K562 (cell line): ENCODE results near the gene CACNA1I. TPM values are rescaled to one million over a fixed set of nuclear protein-coding genes. Genes with fewer than 3 reads are reported as not detected.

Source experiments
- ATAC-seq: fragments of 200-7000 bp; cut with Tn5 transposase; 3 replicates; pipeline ENCODE4 v1.9.1; 2020; ENCODE audit warnings: moderate library complexity
- BruUV-seq: library from RNA; stranded (reverse); fragments of 400-500 nt; replicated peaks from 2 replicates; lab custom pipeline; 2021; lab: Mats Ljungman, UMichigan
- CTCF ChIA-PET: fragments of 300-600 bp; formaldehyde crosslinking; extraction: SDS; loops from one replicate; lab custom pipeline; 2021; ENCODE audit warnings: low intra/inter-chr PET ratio; lab: Yijun Ruan, JAX
- POLR2A ChIA-PET: fragments of 300-600, 350-650 bp; sonication (Branson Sonifier 250); formaldehyde crosslinking; extraction: SDS; loops from one replicate; lab custom pipeline; 2021; ENCODE audit warnings: antibody characterized with exemption, inconsistent platforms; lab: Yijun Ruan, JAX
- DNase-seq, 4 experiments: peaks; one replicate each; pipeline versions ENCODE4 v3.0.0 to v3.0.0-alpha.2; 2011 to 2018; ENCODE audit warnings: low spot score in 3 of 4, mixed read lengths in 3 of 4; ENCODE audit errors: extremely low read depth in 1 of 4
- FAIRE-seq: peaks from 2 replicates; lab custom pipeline; 2011; peaks lifted over from hg19 to GRCh38; lab: Jason Lieb, UNC
- H2AFZ ChIP-seq: 2 replicates; pipeline ENCODE4 v1.6.0; 2011; ENCODE audit warnings: low read depth, low read length, control low read depth, inconsistent platforms
- H3K27ac ChIP-seq: fragments of 200-600 bp; 3 replicates; pipeline ENCODE4 v1.8.0; 2011; ENCODE audit warnings: low read depth, mild to moderate bottlenecking, control low read depth, inconsistent platforms, low read length, moderate library complexity, mixed read lengths; ENCODE audit errors: extremely low read depth
- H3K27me3 ChIP-seq, 2 experiments: fragments of 300-600 bp in 1 of 2; 2 replicates in 1 of 2; 3 replicates in 1 of 2; pipeline versions ENCODE4 v1.6.0 to v1.8.0; 2011; ENCODE audit warnings: inconsistent platforms in 2 of 2, low read length in 2 of 2, mild to moderate bottlenecking in 1 of 2, mixed read lengths in 1 of 2, moderate library complexity in 1 of 2; ENCODE audit not compliant: control insufficient read depth in 2 of 2, insufficient read depth in 2 of 2
- H3K36me3 ChIP-seq: fragments of 300-600 bp; 3 replicates; pipeline ENCODE4 v1.8.0; 2011; ENCODE audit warnings: mild to moderate bottlenecking, low read length, inconsistent platforms; ENCODE audit not compliant: control insufficient read depth, insufficient read depth
- H3K4me1 ChIP-seq, 2 experiments: fragments of 200-600 bp in 1 of 2; replicated peaks in 1 of 2; 2 replicates in 1 of 2; 3 replicates in 1 of 2; pipeline versions ENCODE4 v1.5.1 to v1.8.0; 2011; ENCODE audit warnings: inconsistent platforms in 2 of 2, low read length in 2 of 2, mild to moderate bottlenecking in 1 of 2, mixed read lengths in 1 of 2, moderate library complexity in 1 of 2; ENCODE audit not compliant: control insufficient read depth in 2 of 2, insufficient read depth in 2 of 2
- H3K4me2 ChIP-seq: 2 replicates; pipeline ENCODE4 v1.6.1; 2011; ENCODE audit warnings: low read length, control low read depth, inconsistent platforms, mixed read lengths; ENCODE audit not compliant: insufficient read depth
- H3K4me3 ChIP-seq: fragments of 200-600 bp; sonication (generic), shearing (Covaris generic); 2 replicates; pipeline ENCODE4 v1.5.1; 2016; ENCODE audit warnings: control low read depth, inconsistent platforms
- H3K79me2 ChIP-seq: fragments of 200-600 bp; 3 replicates; pipeline ENCODE4 v1.8.0; 2011; ENCODE audit warnings: low read length, inconsistent platforms; ENCODE audit not compliant: control insufficient read depth, insufficient read depth
- H3K9ac ChIP-seq, 2 experiments: 2 replicates each; pipeline versions ENCODE4 v1.6.0 to v1.6.1; 2011; ENCODE audit warnings: low read depth in 2 of 2, low read length in 2 of 2, control low read depth in 1 of 2, inconsistent platforms in 1 of 2, mild to moderate bottlenecking in 1 of 2, mixed read lengths in 1 of 2; ENCODE audit not compliant: insufficient read depth in 1 of 2
- H3K9me1 ChIP-seq: one replicate; pipeline ENCODE4 v1.6.0; 2011; ENCODE audit warnings: inconsistent platforms, mild to moderate bottlenecking, low read length, moderate library complexity; ENCODE audit not compliant: control insufficient read depth, insufficient read depth
- H3K9me3 ChIP-seq: replicated peaks from 2 replicates; pipeline ENCODE4 v1.5.1; 2011; ENCODE audit warnings: low read depth, low read length, inconsistent platforms; ENCODE audit not compliant: control insufficient read depth, insufficient read depth
- H4K20me1 ChIP-seq: replicated peaks from 2 replicates; pipeline ENCODE4 v1.6.1; 2011; ENCODE audit warnings: low read length, inconsistent platforms, mixed read lengths; ENCODE audit not compliant: control insufficient read depth, insufficient read depth
- ARHGAP35 ChIP-seq: fragments of 450-650 bp; IDR thresholded peaks from 2 replicates; pipeline ENCODE4 v1.6.1; 2018; ENCODE audit not compliant: partially characterized antibody
- CUX1 ChIP-seq: fragments of 200-800 bp; sonication (Bioruptor generic); IDR thresholded peaks from 2 replicates; pipeline ENCODE4 v1.6.1; 2016; ENCODE audit warnings: missing genetic modification characterization, missing compliant biosample characterization
- ETS1 ChIP-seq: conservative IDR thresholded peaks from 2 replicates; pipeline ENCODE4 v1.6.1; 2011; ENCODE audit warnings: low read depth, mild to moderate bottlenecking, low read length; ENCODE audit not compliant: control insufficient read depth
- KLF13 ChIP-seq: fragments of 450-650 bp; IDR thresholded peaks from 2 replicates; pipeline ENCODE4 v1.6.1; 2016; ENCODE audit warnings: missing genetic modification characterization, low read depth, mild to moderate bottlenecking, missing compliant biosample characterization, moderate library complexity, borderline replicate concordance
- PML ChIP-seq: IDR thresholded peaks from 2 replicates; pipeline ENCODE4 v1.6.1; 2012; ENCODE audit warnings: low read length, inconsistent platforms
- RBM25 ChIP-seq: fragments of 200-400 bp; formaldehyde crosslinking; IDR thresholded peaks from 2 replicates; pipeline ENCODE4 v1.6.1; 2018; ENCODE audit warnings: low read length, low read depth, moderate library complexity; ENCODE audit not compliant: severe bottlenecking
- TAF1 ChIP-seq: IDR thresholded peaks from 2 replicates; pipeline ENCODE4 v1.6.1; 2011; ENCODE audit warnings: mild to moderate bottlenecking, low read length, moderate library complexity; ENCODE audit not compliant: insufficient read depth, control insufficient read depth, severe bottlenecking; ENCODE audit errors: extremely low read depth
- ZBTB34 ChIP-seq: fragments of 250-450 bp; sonication (Bioruptor Pico); IDR thresholded peaks from 2 replicates; pipeline ENCODE4 v1.8.0; 2021; ENCODE audit warnings: mild to moderate bottlenecking, moderate library complexity
- ZFP1 ChIP-seq: fragments of 450-650 bp; formaldehyde crosslinking; IDR thresholded peaks from 2 replicates; pipeline ENCODE4 v1.4.0; 2020; ENCODE audit warnings: mild to moderate bottlenecking, mixed read lengths
- ZNF165 ChIP-seq: fragments of 250-450 bp; sonication (Bioruptor Pico); IDR thresholded peaks from 2 replicates; pipeline ENCODE4 v1.4.0; 2020; ENCODE audit warnings: borderline replicate concordance
- ZNF174 ChIP-seq: fragments of 250-450 bp; sonication (Bioruptor Pico); IDR thresholded peaks from 2 replicates; pipeline ENCODE4 v1.4.0; 2020; ENCODE audit warnings: mild to moderate bottlenecking
- WGBS: fragments of 100-300 bp; shearing (Covaris generic); methylation state at CpG from one replicate; pipeline ENCODE4 v1.1.6; 2016; ENCODE audit warnings: low coverage, mixed read lengths; ENCODE audit not compliant: insufficient coverage; ENCODE audit errors: missing lambda C conversion rate; 5-methylcytosine and 5-hydroxymethylcytosine counted together
- in situ Hi-C: fragments of 300-500 bp; cut with MboI; formaldehyde crosslinking; loops from 4 replicates; pipeline ENCODE4 v1.15.0; 2018; ENCODE audit warnings: inconsistent platforms, mixed read lengths
- intact Hi-C: fragments of 100-400 bp; cut with micrococcal nuclease; formaldehyde crosslinking; loops from 2 replicates; pipeline ENCODE4 v1.14.2; 2022
- polyA plus RNA-seq, 8 experiments: library from polyadenylated mRNA; depleted of rRNA in 4 of 8; stranded (reverse) in 5 of 8; unstranded in 3 of 8; fragments of >200 nt; fragmentation: Nextera tagmentation in 2 of 8; fragmentation: Illumina TruSeq in 1 of 8; extraction: Ambion mirVana in 2 of 8; extraction: Trizol in 1 of 8; gene quantifications; 2 replicates each; pipeline versions ENCODE4 v1.2.1 to v1.2.3, GENCODE V29; 2011 to 2014; ENCODE audit warnings: inconsistent platforms in 1 of 8, missing spikeins in 1 of 8
- total RNA-seq, 7 experiments: library from RNA; depleted of rRNA in 6 of 7; stranded (reverse); fragments of >200 nt in 6 of 7; fragmentation: Illumina TruSeq in 2 of 7; extraction: Trizol in 2 of 7; gene quantifications; 2 replicates each; pipeline versions ENCODE4 v1.2.1 to v1.2.3, GENCODE V29; 2011 to 2021; ENCODE audit warnings: low replicate concordance in 1 of 7

Gene CACNA1I
- total and polyA plus RNA-seq, 9 of the 15 experiments (the other 6 are each of a cell fraction or from before 2014, with no cell fraction given), result 0.01 to 0.79 (median 0.32) TPM; not detected in 1

GRCh38 chr22:39669432-39669831 is 98.9 kb downstream of the CACNA1I start:
- H3K4me2 ChIP-seq, result no peak overlapping the region
- H3K9ac ChIP-seq, result no peak overlapping the region
- peaks cover 4% of the 10 kb centered on the region for H3K9me3 ChIP-seq
- ATAC-seq (no peak), FAIRE-seq (no peak), DNase-seq (no peak)
- H3K4me1 ChIP-seq, result peaks cover 0 to 12% of the 10 kb centered on the region in 2 experiments; a peak in 2 of 5 replicates
- in situ Hi-C loops (no loop called here), intact Hi-C loops (no loop called here)
- H4K20me1 ChIP-seq, result no peaks in the 10 kb centered on the region
- no TSS peak for BruUV-seq
- no peaks in the 10 kb centered on the region for H3K79me2 ChIP-seq
- H3K9me1 ChIP-seq, result no peaks in the 10 kb centered on the region
- ChIA-PET POLR2A (no interaction called here), CTCF (no interaction called here)
- H3K4me3 ChIP-seq, result no peak overlapping the region
- no peaks in the 10 kb centered on the region for H3K36me3 ChIP-seq
- no peak overlapping the region for H2AFZ ChIP-seq
- WGBS, result 70% methylated on average over 2 of the region's 2 CpGs
- no peaks in the 10 kb centered on the region for H3K27me3 ChIP-seq
- no peak overlapping the region for H3K27ac ChIP-seq
- no peak for TF ChIP-seq ZBTB34 (CRISPR knock-in tag)
- TF ChIP-seq ETS1, result no peak
- TF ChIP-seq PML, result no peak
- no peak for TF ChIP-seq TAF1
- no peak for TF ChIP-seq ZNF165 (CRISPR knock-in tag)
- TF ChIP-seq KLF13 (tag), result no peak
- TF ChIP-seq ARHGAP35, result no peak
- TF ChIP-seq CUX1 (CRISPR knock-in tag), result no peak
- TF ChIP-seq RBM25, result no peak
- no peak for TF ChIP-seq ZFP1 (CRISPR knock-in tag)
- TF ChIP-seq ZNF174 (CRISPR knock-in tag), result no peak
